A549 (cell line): ENCODE results near the gene GBP1. TPM values are rescaled to one million over a fixed set of nuclear protein-coding genes. Genes with fewer than 3 reads are reported as not detected.
"Not testable (repeated sequence)": the region's sequence is repeated elsewhere in the genome, so short reads cannot be mapped to it uniquely, and the experiment has no call there.

Experiments
- ATAC-seq, 2 experiments: fragments of 200-7000 bp in 1 of 2; fragments of >200 bp in 1 of 2; cut with Nextera tagmentation in 1 of 2; cut with Tn5 transposase in 1 of 2; 3 replicates each; pipeline versions ENCODE4 v1.8.0 to v1.9.1; 2018 to 2020; ENCODE audit warnings: mild to moderate bottlenecking in 1 of 2, moderate library complexity in 1 of 2
- CTCF ChIA-PET: fragments of 300-600 bp; sonication (Branson Sonifier 250); formaldehyde crosslinking; extraction: SDS; loops from one replicate; lab custom pipeline; 2021; ENCODE audit warnings: antibody characterized with exemption, inconsistent platforms; lab: Yijun Ruan, JAX
- POLR2A ChIA-PET: fragments of 350-600 bp; formaldehyde crosslinking; extraction: SDS; loops from one replicate; lab custom pipeline; 2021; ENCODE audit warnings: antibody characterized with exemption, inconsistent platforms; lab: Yijun Ruan, JAX
- DNase-seq, 2 experiments: peaks; one replicate each; pipeline versions ENCODE4 v3.0.0 to v3.0.0-alpha.2; 2011 to 2016; ENCODE audit warnings: low read depth in 1 of 2, low spot score in 1 of 2
- FAIRE-seq: peaks from 2 replicates; lab custom pipeline; 2011; peaks lifted over from hg19 to GRCh38; lab: Jason Lieb, UNC
- H3K27ac ChIP-seq, 2 experiments: fragments of >200 bp; sonication (Bioruptor Twin); formaldehyde crosslinking; 3 replicates each; pipeline ENCODE4 v1.5.1; 2016 to 2017
- H3K4me1 ChIP-seq: fragments of >200 bp; sonication (Bioruptor Twin); formaldehyde crosslinking; 3 replicates; pipeline ENCODE4 v1.6.1; 2016
- H3K4me2 ChIP-seq: fragments of >200 bp; sonication (Bioruptor Twin); formaldehyde crosslinking; 3 replicates; pipeline ENCODE4 v1.6.1; 2016
- H3K4me3 ChIP-seq: fragments of >200 bp; sonication (Bioruptor Twin); formaldehyde crosslinking; 3 replicates; pipeline ENCODE4 v1.5.1; 2016
- H3K9me3 ChIP-seq: fragments of >200 bp; sonication (Bioruptor Twin); formaldehyde crosslinking; 3 replicates; pipeline ENCODE4 v1.6.1; 2016
- CBX2 ChIP-seq: fragments of 200-600 bp; sonication (generic); IDR thresholded peaks from 2 replicates; pipeline ENCODE4 v1.6.1; 2016; ENCODE audit warnings: low read depth, mild to moderate bottlenecking, borderline replicate concordance
- CBX8 ChIP-seq: fragments of 200-600 bp; sonication (generic); IDR thresholded peaks from 2 replicates; pipeline ENCODE4 v1.6.1; 2016
- CHD2 ChIP-seq: fragments of 150-350 bp; IDR thresholded peaks from 2 replicates; pipeline ENCODE4 v1.6.1; 2014; ENCODE audit warnings: low read length; ENCODE audit not compliant: partially characterized antibody
- CHD4 ChIP-seq: fragments of 200-600 bp; sonication (generic); IDR thresholded peaks from 2 replicates; pipeline ENCODE4 v1.6.1; 2016; ENCODE audit warnings: antibody characterized with exemption, mild to moderate bottlenecking, borderline replicate concordance
- E2F6 ChIP-seq: IDR thresholded peaks from 2 replicates; pipeline ENCODE4 v1.6.1; 2012; ENCODE audit warnings: low read depth, borderline replicate concordance
- ELK1 ChIP-seq: fragments of 150-350 bp; IDR thresholded peaks from 2 replicates; pipeline ENCODE4 v1.6.1; 2014; ENCODE audit warnings: low read depth, mild to moderate bottlenecking, low read length
- FOSL2 ChIP-seq, 2 experiments: fragments of 450-650 bp in 1 of 2; fragments of >200 bp in 1 of 2; sonication (Bioruptor Twin) in 1 of 2; formaldehyde crosslinking; IDR thresholded peaks; 2 replicates each; pipeline versions ENCODE4 v1.5.0 to v1.6.1; 2016 to 2020; ENCODE audit warnings: mild to moderate bottlenecking in 1 of 2, moderate library complexity in 1 of 2
- FOXS1 ChIP-seq: fragments of 250-450 bp; sonication (Bioruptor Pico); IDR thresholded peaks from 2 replicates; pipeline ENCODE4 v1.5.0; 2020; ENCODE audit warnings: mild to moderate bottlenecking, moderate library complexity
- GATA3 ChIP-seq: IDR thresholded peaks from 2 replicates; pipeline ENCODE4 v1.6.1; 2012; ENCODE audit warnings: borderline replicate concordance
- HEYL ChIP-seq: fragments of 250-450 bp; sonication (Bioruptor Pico); IDR thresholded peaks from 2 replicates; pipeline ENCODE4 v1.8.0; 2021; ENCODE audit warnings: mild to moderate bottlenecking, moderate library complexity
- HOXA7 ChIP-seq: fragments of 250-450 bp; sonication (Bioruptor Pico); IDR thresholded peaks from 2 replicates; pipeline ENCODE4 v1.5.0; 2020; ENCODE audit warnings: mild to moderate bottlenecking, moderate library complexity
- JUN ChIP-seq, 2 experiments: fragments of >200 bp; sonication (Bioruptor Twin); formaldehyde crosslinking; IDR thresholded peaks; 2 replicates in 1 of 2; 3 replicates in 1 of 2; pipeline ENCODE4 v1.6.1; 2016 to 2017
- JUNB ChIP-seq: fragments of >200 bp; sonication (Bioruptor Twin); formaldehyde crosslinking; IDR thresholded peaks from 2 replicates; pipeline ENCODE4 v1.6.1; 2016
- MAFK ChIP-seq: fragments of 450-650 bp; IDR thresholded peaks from 2 replicates; pipeline ENCODE4 v1.6.1; 2014; ENCODE audit not compliant: partially characterized antibody
- PHF8 ChIP-seq: fragments of 200-600 bp; sonication (generic); IDR thresholded peaks from 2 replicates; pipeline ENCODE4 v1.6.1; 2016; ENCODE audit warnings: low read depth, mild to moderate bottlenecking, antibody characterized with exemption, moderate library complexity, borderline replicate concordance
- POLR2A ChIP-seq: IDR thresholded peaks from 2 replicates; pipeline ENCODE4 v1.6.1; 2012; ENCODE audit warnings: mild to moderate bottlenecking, low read length
- POLR2AphosphoS2 ChIP-seq: conservative IDR thresholded peaks from 2 replicates; pipeline ENCODE4 v1.6.1; 2012; ENCODE audit warnings: low read length, improper control_type of control experiment, inconsistent platforms
- RAD21 ChIP-seq, 2 experiments: fragments of >200 bp in 1 of 2; sonication (Bioruptor Twin) in 1 of 2; formaldehyde crosslinking in 1 of 2; IDR thresholded peaks in 1 of 2; conservative IDR thresholded peaks in 1 of 2; 2 replicates in 1 of 2; 3 replicates in 1 of 2; pipeline ENCODE4 v1.6.1; 2012 to 2018; ENCODE audit warnings: inconsistent platforms in 1 of 2
- RARB ChIP-seq: fragments of 250-450 bp; sonication (Bioruptor Pico); IDR thresholded peaks from 2 replicates; pipeline ENCODE4 v1.8.0; 2021; ENCODE audit warnings: mild to moderate bottlenecking, moderate library complexity
- RCOR1 ChIP-seq: fragments of 150-350 bp; IDR thresholded peaks from 2 replicates; pipeline ENCODE4 v1.6.1; 2014; ENCODE audit warnings: antibody characterized with exemption, low read length, low read depth
- REST ChIP-seq: fragments of 200-600 bp; sonication (generic); IDR thresholded peaks from 2 replicates; pipeline ENCODE4 v1.6.1; 2016; ENCODE audit warnings: antibody characterized with exemption, mild to moderate bottlenecking, moderate library complexity
- SREBF2 ChIP-seq: fragments of 450-650 bp; IDR thresholded peaks from 2 replicates; pipeline ENCODE4 v1.6.1; 2014; ENCODE audit warnings: mild to moderate bottlenecking, moderate library complexity
- TFCP2L1 ChIP-seq: fragments of 250-450 bp; sonication (Bioruptor Pico); IDR thresholded peaks from 2 replicates; pipeline ENCODE4 v1.5.0; 2021; ENCODE audit warnings: mild to moderate bottlenecking
- ZC3H11A ChIP-seq: fragments of 450-650 bp; IDR thresholded peaks from 2 replicates; pipeline ENCODE4 v1.6.1; 2014; ENCODE audit warnings: antibody characterized with exemption, mild to moderate bottlenecking
- ZFP36 ChIP-seq: fragments of 450-650 bp; IDR thresholded peaks from 2 replicates; pipeline ENCODE4 v1.6.1; 2014; ENCODE audit warnings: borderline replicate concordance; ENCODE audit not compliant: partially characterized antibody
- ZNF302 ChIP-seq: fragments of 250-450 bp; sonication (Bioruptor Pico); IDR thresholded peaks from 2 replicates; pipeline ENCODE4 v1.9.0; 2021; ENCODE audit warnings: inconsistent platforms, mild to moderate bottlenecking, moderate library complexity
- WGBS: methylation state at CpG from one replicate; pipeline ENCODE4 v1.1.6; 2017; ENCODE audit errors: missing lambda C conversion rate; 5-methylcytosine and 5-hydroxymethylcytosine counted together
- polyA plus RNA-seq, 4 experiments: library from polyadenylated mRNA; depleted of rRNA in 3 of 4; stranded (reverse); fragments of >200 nt; fragmentation: RNase III in 1 of 4; extraction: RNeasy Plus Mini Kit Qiagen cat#74134 plus additional on column Dnase treatment in 1 of 4; gene quantifications; 2 replicates in 3 of 4; 3 replicates in 1 of 4; pipeline ENCODE4 v1.2.3, GENCODE V29; 2011 to 2017
- TF ChIP-seq, protein P1 (sequence below): fragments of 450-650 bp; IDR thresholded peaks from 2 replicates; pipeline ENCODE4 v1.6.1; 2014; ENCODE audit warnings: antibody characterized with exemption
- TF ChIP-seq, protein P2 (sequence below): fragments of 250-450 bp; sonication (Bioruptor Pico); IDR thresholded peaks from 2 replicates; pipeline ENCODE4 v1.5.0; 2021; ENCODE audit warnings: mild to moderate bottlenecking, moderate library complexity, borderline replicate concordance

Gene GBP1
- polyA plus RNA-seq, 2 of the 4 experiments (the other 2 are of a cell fraction), result 0.10 to 0.39 TPM

GRCh38 chr1:89037186-89037585, 27.8 kb downstream of the GBP1 start:
- TF ChIP-seq JUNB, result no peak
- TF ChIP-seq, protein P1, sequence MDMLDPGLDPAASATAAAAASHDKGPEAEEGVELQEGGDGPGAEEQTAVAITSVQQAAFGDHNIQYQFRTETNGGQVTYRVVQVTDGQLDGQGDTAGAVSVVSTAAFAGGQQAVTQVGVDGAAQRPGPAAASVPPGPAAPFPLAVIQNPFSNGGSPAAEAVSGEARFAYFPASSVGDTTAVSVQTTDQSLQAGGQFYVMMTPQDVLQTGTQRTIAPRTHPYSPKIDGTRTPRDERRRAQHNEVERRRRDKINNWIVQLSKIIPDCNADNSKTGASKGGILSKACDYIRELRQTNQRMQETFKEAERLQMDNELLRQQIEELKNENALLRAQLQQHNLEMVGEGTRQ, result no peak
- TF ChIP-seq HOXA7, result no peak
- no peak for TF ChIP-seq POLR2AphosphoS2
- no peak for TF ChIP-seq CBX8
- no peak for TF ChIP-seq FOSL2 (IDR thresholded peaks at IDR 0.05)
- TF ChIP-seq FOSL2 (CRISPR knock-in tag; IDR thresholded peaks at IDR 0.05), result no peak
- no peak for TF ChIP-seq CHD2
- no peak for TF ChIP-seq ZNF302
- TF ChIP-seq REST, result no peak
- TF ChIP-seq RAD21 (conservative IDR thresholded peaks at IDR 0.05 in 1 of 2, IDR thresholded peaks at IDR 0.05 in 1 of 2), result no peak
- no peak for TF ChIP-seq RARB (CRISPR knock-in tag)
- no peak for TF ChIP-seq ZC3H11A
- no peak for TF ChIP-seq JUN (IDR thresholded peaks at IDR 0.05)
- ChIA-PET CTCF (no interaction called here), POLR2A (no interaction called here)
- FAIRE-seq, result no peak
- no peak for DNase-seq
- Histone ChIP-seq H3K4me2 (no peak overlapping the region), H3K4me1 (no peaks in the 10 kb centered on the region), H3K9me3 (no peaks in the 10 kb centered on the region), H3K27ac (no peak overlapping the region), H3K4me3 (no peak overlapping the region)
- ATAC-seq, result no peak
- 5% methylated on average over 1 of the region's 1 CpG for WGBS

DNA sequence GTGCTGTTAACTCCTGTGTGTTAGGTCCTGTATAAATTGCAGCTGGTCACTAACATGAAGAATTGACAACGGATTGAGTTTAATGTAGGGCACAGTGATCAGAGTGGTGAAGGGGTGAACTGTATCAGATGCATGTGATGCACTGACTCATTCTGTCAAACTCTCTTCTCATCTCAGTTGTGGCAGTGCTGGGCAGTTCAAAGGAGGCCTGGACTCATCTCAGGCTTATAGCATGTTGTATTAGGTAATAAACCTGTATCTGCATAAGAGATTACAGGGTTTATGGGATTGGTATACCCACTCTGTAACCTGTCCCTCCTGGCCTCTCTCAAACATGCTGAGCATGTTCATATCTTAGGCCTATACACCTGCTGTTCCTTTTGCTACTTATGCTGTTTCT, 29.9 kb downstream of the GBP1 start:
- Histone ChIP-seq H3K4me1 (no peaks in the 10 kb centered on the region), H3K27ac (no peak overlapping the region), H3K9me3 (no peaks in the 10 kb centered on the region), H3K4me3 (no peak overlapping the region), H3K4me2 (no peak overlapping the region)
- TF ChIP-seq MAFK (no peak), PHF8 (no peak), ZFP36 (no peak), POLR2AphosphoS2 (no peak), POLR2A (no peak), RCOR1 (no peak), HEYL (no peak), E2F6 (no peak), ELK1 (no peak), FOXS1 (no peak), TFCP2L1 (CRISPR knock-in tag) (no peak), RAD21 (conservative IDR thresholded peaks at IDR 0.05 in 1 of 2, IDR thresholded peaks at IDR 0.05 in 1 of 2) (no peak), SREBF2 (no peak), GATA3 (no peak), CHD4 (no peak), CBX2 (no peak)
- TF ChIP-seq, protein P2, sequence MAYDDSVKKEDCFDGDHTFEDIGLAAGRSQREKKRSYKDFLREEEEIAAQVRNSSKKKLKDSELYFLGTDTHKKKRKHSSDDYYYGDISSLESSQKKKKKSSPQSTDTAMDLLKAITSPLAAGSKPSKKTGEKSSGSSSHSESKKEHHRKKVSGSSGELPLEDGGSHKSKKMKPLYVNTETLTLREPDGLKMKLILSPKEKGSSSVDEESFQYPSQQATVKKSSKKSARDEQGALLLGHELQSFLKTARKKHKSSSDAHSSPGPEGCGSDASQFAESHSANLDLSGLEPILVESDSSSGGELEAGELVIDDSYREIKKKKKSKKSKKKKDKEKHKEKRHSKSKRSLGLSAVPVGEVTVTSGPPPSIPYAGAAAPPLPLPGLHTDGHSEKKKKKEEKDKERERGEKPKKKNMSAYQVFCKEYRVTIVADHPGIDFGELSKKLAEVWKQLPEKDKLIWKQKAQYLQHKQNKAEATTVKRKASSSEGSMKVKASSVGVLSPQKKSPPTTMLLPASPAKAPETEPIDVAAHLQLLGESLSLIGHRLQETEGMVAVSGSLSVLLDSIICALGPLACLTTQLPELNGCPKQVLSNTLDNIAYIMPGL (CRISPR knock-in tag), result no peak
- WGBS, result 8% methylated on average over 1 of the region's 1 CpG
- FAIRE-seq (no peak), ATAC-seq (no peak), DNase-seq (no peak)
- CTCF ChIA-PET, result no interaction called here
- POLR2A ChIA-PET, result no interaction called here

GRCh38 chr1:89034004-89034403, 31.0 kb downstream of the GBP1 start:
- ATAC-seq, POLR2A ChIA-PET: not testable (repeated sequence)

More at GRCh38 chr1:89034004-89034403, 31.0 kb downstream of the GBP1 start:
- H3K4me2 ChIP-seq, CTCF ChIA-PET, H3K9me3 ChIP-seq, H3K27ac ChIP-seq, FAIRE-seq, DNase-seq, H3K4me3 ChIP-seq, H3K4me1 ChIP-seq: not testable (repeated sequence)
- WGBS, result 46% methylated on average over 4 of the region's 5 CpGs
